HK-2 (cell line): ENCODE results near the gene ST8SIA2.

Experiments
- DNase-seq: peaks from one replicate; pipeline ENCODE4 v3.0.0-alpha.2; 2018; ENCODE audit not compliant: unreplicated experiment

The ST8SIA2 gene

DNA sequence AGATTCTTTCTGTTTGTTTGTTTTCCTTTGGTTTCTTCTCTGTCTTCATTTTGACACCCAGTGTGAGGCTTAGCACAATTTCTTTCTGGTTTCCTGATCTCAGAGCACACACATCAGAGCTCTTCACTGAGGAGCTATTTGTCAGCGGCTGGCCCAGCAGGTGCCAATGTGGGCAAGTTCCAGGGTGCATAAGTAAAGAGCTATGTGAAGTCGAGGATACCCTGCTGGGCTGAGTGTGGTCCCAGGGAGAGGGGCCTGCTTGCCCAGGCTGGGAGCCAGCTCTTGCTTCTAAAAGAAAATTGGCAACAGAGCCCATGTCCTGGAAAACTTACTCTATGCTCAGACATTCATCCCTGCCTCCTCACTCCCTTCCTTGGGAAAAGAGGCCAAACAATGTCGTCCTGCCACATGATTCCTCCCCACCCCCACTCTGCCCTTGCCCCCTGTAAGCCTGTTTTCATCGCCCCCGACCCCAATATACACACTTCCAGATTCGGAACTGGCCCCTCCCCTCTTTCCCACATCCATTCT, 101.2 kb downstream of the ST8SIA2 start:
- no peak for DNase-seq

DNA sequence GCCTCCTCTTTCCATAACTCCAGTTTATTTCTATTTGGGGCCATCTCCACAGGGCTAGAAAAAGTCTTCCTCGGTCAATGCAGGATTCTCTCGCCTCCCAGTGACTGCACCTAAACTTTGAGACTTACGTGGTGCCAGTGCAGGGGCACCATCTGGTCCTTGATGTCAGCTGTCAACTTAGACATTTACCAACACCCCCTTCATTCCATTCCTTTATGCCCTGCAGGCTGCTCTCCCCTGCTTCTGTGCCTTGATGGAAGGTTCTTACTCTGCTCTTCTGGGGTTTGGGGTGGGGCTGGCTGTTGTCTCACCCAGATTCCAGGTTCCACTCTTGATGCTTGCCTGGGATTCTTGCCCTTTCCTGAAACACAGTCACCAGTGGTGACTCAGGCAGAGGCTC, 101.8 kb downstream of the ST8SIA2 start:
- no peak for DNase-seq

GRCh38 chr15:92499731-92500530, 106.2 kb downstream of the ST8SIA2 start:
- no peak for DNase-seq

DNA sequence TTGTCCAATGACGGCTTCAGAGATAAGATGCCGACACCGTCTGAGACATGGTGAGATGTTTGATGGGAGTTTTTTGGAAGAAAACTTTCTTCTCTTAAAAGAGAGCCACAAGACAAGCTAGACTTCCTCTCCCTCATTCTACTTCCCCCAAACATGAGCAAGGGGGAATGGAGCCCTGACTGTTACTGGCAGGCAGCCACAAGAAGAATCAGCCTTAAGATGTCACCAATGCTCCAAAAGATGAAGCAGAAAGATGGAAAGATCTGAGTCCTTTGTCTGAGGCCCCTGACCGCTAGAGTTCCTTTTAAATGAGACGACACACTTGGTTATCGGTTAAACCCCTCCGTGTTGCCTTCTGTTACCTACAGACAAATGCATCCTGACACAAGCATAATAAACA, 108.7 kb downstream of the ST8SIA2 start:
- DNase-seq = no peak

- DNase-seq = no peak
Observed at GRCh38 chr15:92502930-92503857, 109.5 kb downstream of the ST8SIA2 start.

- no peak for DNase-seq
Observed at GRCh38 chr15:92503889-92504288, 110.2 kb downstream of the ST8SIA2 start.

- no peak for DNase-seq
Observed at GRCh38 chr15:92505611-92506010, 111.9 kb downstream of the ST8SIA2 start.

- DNase-seq = no peak
Observed at GRCh38 chr15:92506506-92506905, 112.8 kb downstream of the ST8SIA2 start.

DNA sequence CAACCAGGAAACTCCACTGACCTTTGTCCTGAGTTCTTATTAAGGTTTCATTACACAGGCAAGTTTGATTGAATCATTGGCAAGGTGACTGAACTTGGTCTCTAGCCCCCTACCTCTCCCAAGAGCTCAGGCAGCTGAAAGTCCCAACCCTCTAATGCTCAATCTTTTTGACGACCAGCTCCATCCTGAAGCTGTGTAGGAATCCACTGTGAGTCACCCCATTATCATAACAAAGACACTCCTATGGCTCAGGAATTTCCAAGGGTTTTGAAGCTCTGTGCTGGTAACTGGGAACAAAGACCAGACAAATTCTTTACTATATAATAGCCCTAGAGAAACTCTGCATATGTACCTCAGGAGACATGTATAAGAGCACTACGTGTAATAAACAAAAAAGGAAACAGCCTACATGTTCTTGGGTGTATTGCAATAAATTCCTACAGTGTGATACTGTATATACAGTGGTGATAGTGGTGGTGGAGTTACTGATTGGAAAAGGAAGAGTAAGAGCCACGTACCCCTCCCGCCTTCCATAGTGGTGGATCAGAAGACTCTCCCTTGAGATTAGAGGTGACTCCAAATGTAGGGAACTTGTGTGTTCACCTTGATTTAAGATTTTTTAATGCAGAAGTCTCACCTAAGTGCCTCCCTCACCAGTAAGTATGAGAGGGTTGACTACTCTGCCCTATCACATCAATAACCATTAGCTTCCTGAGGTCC, 116.6 kb downstream of the ST8SIA2 start:
- DNase-seq = no peak
